ENCODE data around the gene VMP1.

DNA sequence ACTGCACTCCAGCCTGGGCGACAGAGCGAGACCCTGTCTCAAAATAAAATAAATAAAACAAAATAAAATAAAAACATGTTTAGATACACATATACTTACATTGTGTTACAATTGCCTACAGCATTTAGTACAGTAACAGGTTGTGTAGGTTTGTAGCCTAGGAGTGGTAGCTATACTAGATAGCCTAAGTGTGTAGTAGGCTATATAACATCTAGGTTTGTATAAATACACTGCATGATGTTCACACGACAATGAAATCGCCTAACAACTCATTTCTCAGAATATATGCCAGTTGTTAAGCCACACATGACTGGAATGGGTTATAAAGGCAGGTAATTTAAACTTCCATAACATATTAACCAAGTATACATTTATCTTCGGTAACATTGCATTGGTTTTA, 94.7 kb downstream of the VMP1 start:
- TF ChIP-seq, protein P1, sequence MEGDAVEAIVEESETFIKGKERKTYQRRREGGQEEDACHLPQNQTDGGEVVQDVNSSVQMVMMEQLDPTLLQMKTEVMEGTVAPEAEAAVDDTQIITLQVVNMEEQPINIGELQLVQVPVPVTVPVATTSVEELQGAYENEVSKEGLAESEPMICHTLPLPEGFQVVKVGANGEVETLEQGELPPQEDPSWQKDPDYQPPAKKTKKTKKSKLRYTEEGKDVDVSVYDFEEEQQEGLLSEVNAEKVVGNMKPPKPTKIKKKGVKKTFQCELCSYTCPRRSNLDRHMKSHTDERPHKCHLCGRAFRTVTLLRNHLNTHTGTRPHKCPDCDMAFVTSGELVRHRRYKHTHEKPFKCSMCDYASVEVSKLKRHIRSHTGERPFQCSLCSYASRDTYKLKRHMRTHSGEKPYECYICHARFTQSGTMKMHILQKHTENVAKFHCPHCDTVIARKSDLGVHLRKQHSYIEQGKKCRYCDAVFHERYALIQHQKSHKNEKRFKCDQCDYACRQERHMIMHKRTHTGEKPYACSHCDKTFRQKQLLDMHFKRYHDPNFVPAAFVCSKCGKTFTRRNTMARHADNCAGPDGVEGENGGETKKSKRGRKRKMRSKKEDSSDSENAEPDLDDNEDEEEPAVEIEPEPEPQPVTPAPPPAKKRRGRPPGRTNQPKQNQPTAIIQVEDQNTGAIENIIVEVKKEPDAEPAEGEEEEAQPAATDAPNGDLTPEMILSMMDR (IDR thresholded peaks at IDR 0.05) = no peak
- TF ChIP-seq EZH2 (IDR thresholded peaks at IDR 0.05; ENCODE audit: borderline replicate concordance, insufficient read depth, low read depth, low read length, poor library complexity, severe bottlenecking) = no peak

Measured in B cell (primary cell).